Activated CD4-positive, alpha-beta T cell treated with anti-CD3 and anti-CD28 coated beads, Interleukin-2, amount 50 U/mL, for 4 hours (primary cell): ENCODE data around the gene RNF166.

Source experiments
- DNase-seq, 2 experiments: peaks; one replicate each; pipeline ENCODE4 v3.0.0-alpha.2; 2020

Gene RNF166

GRCh38 chr16:88650749-88651275 is 55.4 kb downstream of the RNF166 start, which contains the start of gene CYBA:
TSS of gene CYBA (minus strand) at chr16:88651053. CDS start at chr16:88651013, 40 bp downstream.
- DNase-seq: peak; percentile 57 to 61

GRCh38 chr16:88649924-88650748 is 56.1 kb downstream of the RNF166 start:
- no peak for DNase-seq

- DNase-seq: no peak
These were observed 56.8 kb downstream of the RNF166 start for GRCh38 chr16:88649195-88649923.

GRCh38 chr16:88647178-88648070 is 58.8 kb downstream of the RNF166 start:
- no peak for DNase-seq
